Left lung (tissue), 10 donors: ENCODE measurements around the gene KDM8. TPM values are rescaled to one million over a fixed set of nuclear protein-coding genes. Genes with fewer than 3 reads are reported as not detected.

Source experiments
- ATAC-seq: fragments of 200-7000 bp; cut with Tn5 transposase; one replicate; pipeline ENCODE4 v1.9.1; 2020; ENCODE audit warnings: moderate library complexity
- DNase-seq, 4 donors: peaks; one replicate each; pipeline ENCODE4 v3.0.0-alpha.2; 2013 to 2020
- H3K27ac ChIP-seq, 2 donors: fragments of 200-600 bp; sonication (generic) in 1 of 2; one replicate each; pipeline versions ENCODE4 v1.5.0 to v1.8.0; 2020 to 2021
- H3K27me3 ChIP-seq, 2 donors: fragments of 200-600 bp; sonication (generic) in 1 of 2; one replicate each; pipeline versions ENCODE4 v1.5.0 to v1.8.0; 2020 to 2021
- H3K36me3 ChIP-seq, 2 donors: fragments of 200-600 bp; sonication (generic) in 1 of 2; one replicate each; pipeline versions ENCODE4 v1.5.0 to v1.8.0; 2020 to 2021
- H3K4me1 ChIP-seq, 2 donors: fragments of 200-600 bp; one replicate each; pipeline ENCODE4 v1.8.0; 2021
- H3K4me3 ChIP-seq, 2 donors: fragments of 200-600 bp; sonication (generic) in 1 of 2; one replicate each; pipeline versions ENCODE4 v1.5.0 to v1.8.0; 2020 to 2021; ENCODE audit warnings: mild to moderate bottlenecking in 1 of 2
- H3K9me3 ChIP-seq, 2 donors: fragments of 200-600 bp; sonication (generic) in 1 of 2; one replicate each; pipeline versions ENCODE4 v1.5.0 to v1.8.0; 2020 to 2021
- CTCF ChIP-seq, 2 donors: fragments of 200-600 bp; sonication (generic) in 1 of 2; IDR thresholded peaks; one replicate each; pipeline versions ENCODE4 v1.5.0 to v1.8.0; 2021; ENCODE audit warnings: antibody characterized with exemption in 2 of 2
- intact Hi-C, 2 donors: fragments of 100-400 bp; cut with DNase I; formaldehyde crosslinking; loops; one replicate each; pipeline versions ENCODE4 v1.11.2 to v1.14.2; 2022
- polyA plus RNA-seq, 6 donors: library from polyadenylated mRNA; unstranded; fragments of 120-200 nt; gene quantifications; one replicate each; pipeline ENCODE4 v1.2.1, GENCODE V29; 2013; ENCODE audit not compliant: insufficient read length in 6 of 6
- total RNA-seq, 2 donors: library from RNA; stranded (reverse); fragmentation: NEBNext Ultra II Directional; extraction: Animal tissue kit (Norgen Biotek cat#: 25700); gene quantifications; one replicate each; pipeline ENCODE4 v1.2.1, GENCODE V29; 2021
- donor health status: DM: no; HTN: yes; CAD: no.
- donor health status: DM: no; HTN: no; CAD: no.

KDM8 gene
- total and polyA plus RNA-seq, 8 donors: 5.2 to 9.9 (median 8.8) TPM

- intact Hi-C loops: no loop called here
- DNase-seq (no peak), ATAC-seq (no peak)
- Histone ChIP-seq H3K9me3 (no peaks in the 10 kb centered on the region), H3K4me1 (peaks cover 9 to 14% of the 10 kb centered on the region in 2 donors), H3K27ac (no peak overlapping the region), H3K27me3 (no peaks in the 10 kb centered on the region), H3K36me3 (peaks cover 0 to 70% of the 10 kb centered on the region in 2 donors), H3K4me3 (no peak overlapping the region)
- TF ChIP-seq CTCF (IDR thresholded peaks at IDR 0.05): no peak
These were observed 15.8 kb downstream of the KDM8 start for GRCh38 chr16:27219161-27219560.

- ATAC-seq: no peak
- intact Hi-C loops: no loop called here
- peaks cover 0 to 70% of the 10 kb centered on the region in 2 donors for H3K36me3 ChIP-seq
These were observed 16.8 kb downstream of the KDM8 start for GRCh38 chr16:27220120-27220519.

DNA sequence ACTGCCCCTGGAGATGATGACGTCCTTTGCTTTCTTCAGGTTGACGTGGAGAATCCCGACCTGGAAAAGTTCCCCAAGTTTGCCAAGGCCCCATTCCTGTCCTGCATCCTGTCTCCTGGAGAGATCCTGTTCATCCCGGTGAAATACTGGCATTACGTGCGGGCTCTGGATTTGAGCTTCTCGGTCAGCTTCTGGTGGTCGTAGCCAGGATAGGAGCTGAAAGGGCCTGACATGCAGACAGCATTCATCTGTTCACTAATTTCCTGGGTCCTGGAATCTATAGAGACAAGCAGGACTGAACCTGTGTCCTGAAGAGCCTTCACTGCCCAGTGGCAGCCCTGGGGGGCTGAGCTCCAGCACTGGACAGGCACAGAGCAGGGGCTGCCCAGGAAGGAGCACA is 17.2 kb downstream of the KDM8 start:
- H3K4me1 ChIP-seq: peaks cover 9 to 14% of the 10 kb centered on the region in 2 donors

More at GRCh38 chr16:27220120-27220519, 16.8 kb downstream of the KDM8 start:
- no peak overlapping the region for H3K4me3 ChIP-seq
- no peaks in the 10 kb centered on the region for H3K9me3 ChIP-seq
- no peak for DNase-seq
- H3K27me3 ChIP-seq: no peaks in the 10 kb centered on the region
- TF ChIP-seq CTCF (IDR thresholded peaks at IDR 0.05): no peak
- H3K4me1 ChIP-seq: peaks cover 9 to 14% of the 10 kb centered on the region in 2 donors
- H3K27ac ChIP-seq: no peak overlapping the region

DNA sequence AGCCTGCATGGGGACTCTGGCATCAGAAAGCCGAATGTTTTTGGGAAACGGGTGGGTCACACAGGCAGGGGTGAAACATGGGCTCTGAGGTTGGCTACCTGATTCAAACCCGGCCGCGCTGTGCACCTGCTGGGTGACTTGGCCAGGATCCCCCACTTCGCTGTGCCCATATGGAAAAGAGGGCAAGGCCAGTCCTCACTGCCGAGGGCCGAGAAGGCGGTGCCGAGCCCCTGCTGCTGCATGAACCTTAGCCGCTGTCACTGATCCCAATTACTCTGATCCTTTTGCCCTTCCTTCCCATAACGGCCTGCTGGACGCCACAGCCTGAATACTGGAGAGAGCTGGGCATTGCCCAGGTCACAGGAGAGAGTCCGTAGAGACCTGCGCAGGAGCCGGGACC is 17.7 kb downstream of the KDM8 start:
- Histone ChIP-seq H3K36me3 (peaks cover 0 to 69% of the 10 kb centered on the region in 2 donors), H3K4me1 (peaks cover 9 to 14% of the 10 kb centered on the region in 2 donors)
- intact Hi-C loops: no loop called here

More for the DNA sequence above, 17.2 kb downstream of the KDM8 start:
- H3K4me3 ChIP-seq: no peak overlapping the region
- no peaks in the 10 kb centered on the region for H3K9me3 ChIP-seq
- intact Hi-C loops: no loop called here
- ATAC-seq: no peak
- no peak for DNase-seq
- H3K27ac ChIP-seq: no peak overlapping the region
- no peaks in the 10 kb centered on the region for H3K27me3 ChIP-seq
- peaks cover 0 to 70% of the 10 kb centered on the region in 2 donors for H3K36me3 ChIP-seq
- no peak for TF ChIP-seq CTCF (IDR thresholded peaks at IDR 0.05)

More for the DNA sequence above, 17.7 kb downstream of the KDM8 start:
- Histone ChIP-seq H3K27ac (no peak overlapping the region), H3K27me3 (no peaks in the 10 kb centered on the region), H3K4me3 (no peak overlapping the region), H3K9me3 (no peaks in the 10 kb centered on the region)
- no peak for ATAC-seq
- no peak for DNase-seq
- TF ChIP-seq CTCF (IDR thresholded peaks at IDR 0.05): no peak
